Superior temporal gyrus (tissue), 1 donor: Measurements from ENCODE around the gene PIK3R1.
A peak's percentile ranks its signal among the peaks of the same experiment; 100 is the strongest.

ENCODE experiments used
- DNase-seq: peaks from one replicate; pipeline ENCODE4 v3.0.0-alpha.2; 2016; ENCODE audit errors: extremely low spot score

PIK3R1 gene

GRCh38 chr5:68296895-68297294, 81.3 kb downstream of the PIK3R1 start:
- DNase-seq, result peak; percentile 24

- peak; percentile 32 for DNase-seq
Measured at GRCh38 chr5:68297656-68298055, 82.1 kb downstream of the PIK3R1 start.

GRCh38 chr5:68298479-68298878, 82.9 kb downstream of the PIK3R1 start:
- DNase-seq, result peak; percentile 10

- peak; percentile 31 for DNase-seq
Measured at GRCh38 chr5:68299105-68299504, 83.5 kb downstream of the PIK3R1 start.

DNA sequence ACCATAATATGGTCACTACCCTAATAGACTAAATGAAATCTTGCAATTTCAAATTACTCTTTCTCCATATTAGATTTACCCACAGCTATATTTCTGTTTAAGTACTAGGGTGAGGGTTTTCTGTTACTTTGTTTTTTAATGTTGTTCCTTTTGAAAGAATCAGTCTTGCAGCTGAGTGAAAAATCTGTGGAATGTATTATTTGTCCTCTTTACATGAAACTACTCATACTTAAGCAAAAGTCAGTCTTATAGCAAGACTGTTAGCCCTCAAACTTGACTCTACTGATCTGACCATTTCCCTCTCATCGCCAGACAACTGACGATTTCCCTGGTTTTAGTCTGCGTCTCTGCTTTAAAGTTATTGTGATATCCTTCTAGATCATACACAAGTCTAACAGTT, 84.0 kb downstream of the PIK3R1 start:
- DNase-seq, result peak; percentile 32

- peak; percentile 10 for DNase-seq
Measured at GRCh38 chr5:68303038-68303738, 87.6 kb downstream of the PIK3R1 start.

DNA sequence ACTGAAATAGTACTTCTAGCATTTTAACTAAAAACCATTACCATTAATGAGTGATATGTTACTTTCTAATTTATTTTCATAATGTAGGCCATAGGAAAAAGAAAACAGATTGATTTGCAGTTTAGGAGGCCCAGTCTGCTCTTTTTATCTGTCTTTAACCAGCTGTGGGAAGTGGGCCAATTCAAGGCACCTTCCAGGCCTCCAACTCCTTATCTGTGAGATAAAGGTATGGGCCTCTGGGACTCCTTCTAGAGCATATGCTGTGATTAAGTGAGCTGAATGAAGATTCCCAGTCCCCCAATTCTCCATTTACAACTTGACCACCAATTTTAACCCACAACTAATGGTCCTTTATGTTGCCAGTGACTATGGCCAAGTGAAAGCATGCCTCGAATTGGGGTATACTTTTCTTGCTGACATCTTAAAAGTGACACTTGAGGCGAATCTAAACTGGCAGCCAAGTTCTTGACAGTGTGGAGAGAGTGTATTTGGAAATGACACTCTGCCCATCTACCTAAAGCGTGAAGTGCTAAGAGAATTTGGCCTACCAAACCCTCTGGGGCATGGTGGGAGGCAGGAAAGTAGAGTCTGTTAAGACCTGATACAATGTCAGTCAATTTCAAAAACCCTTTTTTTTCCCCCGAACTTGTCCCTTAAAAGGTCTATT, 88.3 kb downstream of the PIK3R1 start:
- peak; percentile 18 for DNase-seq

- DNase-seq, result peak; percentile 20
Measured at GRCh38 chr5:68304421-68305052, 89.0 kb downstream of the PIK3R1 start.

GRCh38 chr5:68305223-68305870, 89.8 kb downstream of the PIK3R1 start:
- DNase-seq, result peak; percentile 14

GRCh38 chr5:68306361-68307014, 90.9 kb downstream of the PIK3R1 start:
- DNase-seq, result peak; percentile 76

GRCh38 chr5:68313336-68313735, 97.8 kb downstream of the PIK3R1 start:
- no peak for DNase-seq

GRCh38 chr5:68314465-68314864, 98.9 kb downstream of the PIK3R1 start:
- DNase-seq, result no peak

DNA sequence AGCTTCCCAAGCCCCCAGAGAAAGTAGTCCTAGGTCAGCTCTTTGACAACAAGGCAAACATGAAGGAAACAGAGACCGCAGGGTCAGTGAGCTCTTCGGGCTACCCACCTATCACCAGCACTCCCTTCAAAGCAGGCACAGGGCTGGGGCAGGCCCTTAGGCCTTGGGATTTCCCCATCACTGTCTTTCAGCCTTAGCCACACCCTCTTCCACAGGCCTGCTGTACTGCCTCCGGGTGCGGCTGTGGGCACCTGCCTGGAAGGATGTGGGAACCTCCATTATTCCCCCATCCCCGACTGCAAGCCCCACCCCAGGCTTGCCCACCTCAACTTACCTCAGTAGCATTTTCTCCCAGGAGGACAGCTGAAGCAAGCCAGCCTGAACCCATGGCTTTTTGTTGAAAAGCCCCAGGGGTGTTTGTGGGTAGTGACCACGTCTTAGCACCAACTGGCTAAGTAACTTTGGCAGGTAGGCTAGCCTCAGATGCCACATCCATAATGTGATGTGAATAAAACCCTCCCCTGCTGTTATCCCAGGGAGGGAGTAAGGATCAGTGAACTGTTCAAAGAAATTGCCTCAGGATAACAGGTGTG, 100.2 kb downstream of the PIK3R1 start:
- DNase-seq, result no peak

- no peak for DNase-seq
Measured at GRCh38 chr5:68316469-68316868, 100.9 kb downstream of the PIK3R1 start.

- DNase-seq, result no peak
Measured at GRCh38 chr5:68317646-68318045, 102.1 kb downstream of the PIK3R1 start.

- DNase-seq, result no peak
Measured at GRCh38 chr5:68318955-68319705, 103.6 kb downstream of the PIK3R1 start.

DNA sequence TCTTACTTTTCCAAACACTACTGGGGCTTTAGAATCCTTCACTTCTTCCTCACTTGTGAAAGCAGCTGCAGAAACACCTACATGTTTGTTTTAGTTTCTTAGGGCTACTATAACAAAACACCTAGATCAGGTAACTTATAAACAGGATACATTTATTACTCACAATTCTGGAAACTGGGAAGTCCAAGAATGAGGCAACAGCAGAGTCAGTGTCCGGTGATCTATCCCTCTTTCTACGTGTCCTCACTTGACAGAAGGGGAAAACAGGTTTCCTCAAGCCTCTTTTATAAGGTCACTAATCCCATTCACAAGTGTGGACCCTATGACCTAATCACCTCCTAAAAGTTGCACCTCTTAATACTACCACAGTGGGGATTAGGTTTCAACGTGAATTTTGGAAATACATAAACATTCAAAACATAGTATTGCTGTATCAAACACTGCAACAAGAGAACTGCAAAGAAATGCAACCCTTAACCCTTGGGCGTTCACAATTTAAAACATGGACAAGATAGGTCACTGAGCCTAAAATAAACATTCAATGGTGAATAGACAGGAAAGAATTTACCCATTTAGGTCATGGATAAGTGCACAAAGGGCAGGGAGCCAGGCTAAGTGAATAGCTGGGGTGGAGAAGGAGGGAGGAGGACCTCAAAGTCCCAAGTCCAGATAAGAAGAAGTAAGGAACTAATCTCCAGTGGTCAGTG, 104.3 kb downstream of the PIK3R1 start:
- no peak for DNase-seq

DNA sequence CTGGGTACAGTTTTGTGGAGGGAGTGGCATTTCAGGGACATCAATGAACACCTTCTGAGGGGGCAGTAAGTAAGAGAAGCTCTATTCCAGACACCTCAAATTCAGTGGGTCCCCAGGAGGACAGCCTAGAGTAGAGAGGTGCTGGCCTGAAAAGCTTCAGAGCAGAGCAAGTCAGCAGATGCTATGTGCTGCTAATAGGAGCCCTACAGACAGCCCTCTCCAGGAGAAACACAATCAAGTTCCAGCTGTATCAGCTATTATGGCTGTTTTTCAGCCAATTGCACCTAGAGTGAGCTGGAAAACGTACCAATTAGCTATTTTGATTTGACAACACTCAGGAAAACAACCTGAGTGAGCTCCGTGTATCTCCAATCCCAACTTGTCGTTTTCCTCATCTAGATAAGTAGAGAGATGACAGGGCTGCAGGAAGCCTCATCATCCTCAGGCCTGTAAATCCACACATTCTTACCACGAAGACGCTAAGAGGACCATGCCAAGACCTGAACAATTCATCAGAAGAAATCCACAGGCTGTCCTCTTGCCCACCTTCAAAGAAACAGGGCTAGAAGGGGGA, 104.9 kb downstream of the PIK3R1 start:
- no peak for DNase-seq

DNA sequence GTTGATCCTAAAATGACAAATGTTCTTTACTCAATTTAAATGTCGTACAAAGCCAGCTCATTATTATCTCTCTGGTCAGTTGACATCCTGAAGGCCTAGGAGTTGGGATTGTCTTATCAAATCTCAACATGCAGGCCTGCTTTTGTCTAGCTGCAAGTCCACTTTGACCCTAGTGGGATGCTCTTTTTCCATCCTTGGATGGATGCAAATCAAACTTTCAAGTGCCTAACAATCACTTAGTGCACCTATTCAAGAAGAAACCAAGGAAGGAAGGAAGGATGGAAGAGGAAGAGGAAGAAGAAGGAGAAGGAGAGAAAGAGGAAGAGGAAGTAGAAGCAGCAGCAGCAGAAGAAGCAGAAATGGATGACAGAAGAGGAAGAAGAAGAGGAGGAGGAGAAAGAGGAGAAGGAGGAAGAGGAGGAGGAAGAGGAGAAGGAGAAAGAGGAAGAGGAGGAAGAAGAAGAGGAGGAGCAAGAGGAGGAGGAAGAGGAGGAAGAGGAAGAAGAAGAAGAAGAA, 109.6 kb downstream of the PIK3R1 start:
- no peak for DNase-seq
